IMR-90 (cell line): Measurements from ENCODE around the gene COX4I1.

Experiments
- CTCF ChIP-seq: conservative IDR thresholded peaks from 2 replicates; pipeline ENCODE4 v1.5.1; 2012; ENCODE audit warnings: mild to moderate bottlenecking, low read depth, low read length, improper control_type of control experiment
- MXI1 ChIP-seq: IDR thresholded peaks from 2 replicates; pipeline ENCODE4 v1.6.1; 2012; ENCODE audit warnings: low read depth, mild to moderate bottlenecking, low read length, moderate library complexity, borderline replicate concordance

GRCh38 chr16:85847681-85848601 is 48.4 kb downstream of the COX4I1 start:
- no peak for TF ChIP-seq MXI1
- no peak for TF ChIP-seq CTCF
